GM20431 (cell line): Measurements from ENCODE around the gene OPCML.

Experiments used
- in situ Hi-C: fragments of 300-500 bp; cut with MseI, MboI; formaldehyde crosslinking; loops from one replicate; pipeline ENCODE4 v1.15.0; 2020; ENCODE audit warnings: low sequenced_read_pairs; ENCODE audit not compliant: unreplicated experiment

The OPCML gene

DNA sequence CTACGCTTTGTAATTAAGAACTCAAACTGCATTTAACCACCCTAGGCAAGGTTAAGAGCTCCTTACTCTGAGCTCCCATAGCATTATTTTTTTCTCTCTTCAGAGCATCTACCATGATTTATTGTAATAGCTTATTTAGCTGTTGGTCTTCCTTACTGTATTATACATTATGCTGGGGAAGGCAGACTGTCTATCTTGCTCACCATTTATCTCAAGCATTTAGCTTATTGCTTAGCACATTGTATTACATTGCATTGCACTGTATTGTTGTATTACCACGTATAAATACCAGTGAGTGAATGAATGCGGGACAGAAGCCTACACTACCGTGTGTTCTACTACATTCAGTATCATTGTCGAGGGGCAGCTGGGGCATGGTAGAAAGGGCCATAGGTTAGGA, 324.3 kb downstream of the OPCML start:
- in situ Hi-C loops, result no loop called here

DNA sequence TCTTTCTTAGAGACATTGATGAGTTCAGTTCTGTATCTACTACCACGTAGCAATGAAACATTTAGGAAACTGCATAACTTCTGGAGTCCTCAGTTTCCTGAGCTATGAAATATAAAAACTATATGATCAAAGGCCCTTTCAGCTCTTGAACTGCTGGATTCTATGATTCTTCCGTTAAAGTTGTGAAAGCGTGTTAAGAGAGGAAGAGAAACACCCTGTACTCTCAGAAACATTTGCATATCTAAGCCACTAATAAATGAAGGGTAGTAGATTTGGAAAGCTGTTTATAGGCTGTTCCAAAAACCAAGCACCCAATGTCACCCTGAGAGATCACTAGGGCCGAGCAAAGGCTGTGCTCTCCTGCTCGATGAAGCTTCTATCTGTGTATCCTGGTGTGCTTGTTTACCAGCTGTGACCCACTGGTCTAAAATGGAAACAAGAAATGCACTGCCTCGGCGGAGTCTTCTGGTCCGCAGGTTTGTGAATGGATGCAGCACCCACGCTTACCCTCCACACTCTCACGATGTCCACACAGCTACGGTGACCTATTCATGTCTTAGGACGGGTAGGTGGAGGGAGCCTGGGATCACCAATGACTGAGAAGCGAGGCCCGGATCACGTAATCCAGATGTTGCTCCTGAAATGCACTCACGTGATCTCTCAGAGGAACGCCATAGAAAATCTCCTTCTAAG, 325.8 kb downstream of the OPCML start:
- in situ Hi-C loops, result no loop called here

DNA sequence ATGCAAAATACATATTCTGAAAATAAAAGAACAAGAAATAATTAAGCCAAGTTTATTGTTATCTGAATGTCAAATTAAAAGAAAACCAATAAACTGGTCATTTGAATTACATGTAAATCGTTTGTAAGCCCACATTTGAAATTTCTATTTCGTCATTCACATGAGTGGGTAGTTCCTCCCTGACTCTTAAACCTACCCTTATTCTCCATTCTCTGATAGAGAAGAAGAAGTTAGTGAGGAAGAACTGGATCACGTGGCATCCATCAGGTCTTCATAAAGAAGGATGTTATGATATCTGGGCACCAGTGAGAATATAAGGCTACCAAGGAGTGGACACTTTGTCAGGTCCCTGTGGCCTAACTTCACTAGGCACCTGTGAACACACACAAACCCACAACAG, 328.1 kb downstream of the OPCML start:
- in situ Hi-C loops, result no loop called here

DNA sequence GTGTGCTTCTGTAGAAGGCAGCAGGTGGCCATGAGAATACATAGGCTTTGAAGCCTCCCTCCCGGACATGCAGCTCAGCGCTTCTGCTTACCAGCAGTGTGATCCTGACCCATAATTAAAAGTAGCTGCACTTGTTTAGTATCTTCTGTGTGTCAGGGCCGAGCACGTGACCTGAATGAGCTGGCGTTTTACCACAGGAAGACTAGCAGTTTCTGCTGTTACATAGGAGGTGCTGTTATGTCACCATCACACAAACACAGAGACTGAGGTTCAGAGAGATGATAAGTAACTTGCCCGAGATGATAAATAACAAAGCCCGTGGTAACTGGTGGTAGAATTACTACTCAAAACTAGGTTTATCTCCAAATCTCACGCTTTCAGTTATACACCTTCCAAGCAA, 329.5 kb downstream of the OPCML start:
- in situ Hi-C loops, result no loop called here

DNA sequence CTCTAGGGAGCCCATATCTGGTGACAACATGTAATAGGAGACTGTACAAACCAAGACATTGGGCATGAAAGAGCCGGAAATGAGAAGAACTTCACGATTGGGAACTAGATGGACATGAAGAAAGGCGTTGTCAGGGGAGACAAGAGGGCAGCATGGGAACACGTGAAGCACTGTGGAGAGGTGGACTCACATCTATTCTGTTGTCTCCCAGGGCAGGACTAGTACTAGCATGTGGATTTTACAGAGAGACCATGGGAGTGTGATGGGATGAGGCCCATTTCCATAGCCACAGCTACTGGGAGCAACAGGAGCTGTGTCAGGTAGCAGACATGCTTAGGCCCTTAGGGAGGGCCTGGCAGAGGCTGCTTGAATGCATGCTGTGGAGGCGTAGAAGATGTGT, 333.9 kb downstream of the OPCML start:
- in situ Hi-C loops, result no loop called here

DNA sequence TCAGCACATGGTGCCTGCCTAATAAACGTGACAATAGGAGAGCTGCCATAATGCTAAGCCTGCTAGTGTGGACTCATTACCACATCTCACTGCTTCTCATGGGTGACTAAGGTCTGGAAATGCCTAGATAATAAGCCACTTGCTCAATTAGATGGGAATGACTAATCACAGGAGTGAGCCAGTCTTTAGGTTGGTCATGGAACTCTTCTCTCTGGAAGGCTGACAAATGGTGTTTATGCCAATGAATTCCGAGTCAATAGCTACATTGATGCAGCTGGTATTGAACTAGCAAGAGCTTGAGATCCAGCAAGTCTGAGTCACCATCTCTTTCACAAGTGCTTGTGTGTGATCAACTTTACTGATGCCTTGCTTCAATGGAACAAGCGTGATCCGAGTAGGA, 334.9 kb downstream of the OPCML start:
- in situ Hi-C loops, result no loop called here

DNA sequence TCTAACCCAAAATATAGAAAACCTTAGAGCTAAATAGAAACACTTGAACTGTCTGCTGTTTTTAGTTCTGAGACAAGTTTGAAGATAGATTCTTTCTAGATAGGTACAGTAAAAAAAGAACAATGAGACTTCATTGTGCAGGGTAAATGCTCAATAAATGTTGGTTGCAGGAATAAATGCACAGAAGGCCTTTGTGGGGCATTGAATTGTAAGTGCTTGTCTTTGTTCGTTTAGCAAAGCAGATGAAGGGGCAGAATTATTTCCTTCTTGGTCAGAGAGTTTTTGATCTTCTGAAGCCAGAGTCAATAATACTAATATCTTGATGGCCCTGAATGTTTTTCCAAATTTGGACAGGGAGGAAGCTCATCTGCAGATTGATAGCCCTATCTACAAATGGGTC, 340.4 kb downstream of the OPCML start:
- in situ Hi-C loops, result no loop called here

DNA sequence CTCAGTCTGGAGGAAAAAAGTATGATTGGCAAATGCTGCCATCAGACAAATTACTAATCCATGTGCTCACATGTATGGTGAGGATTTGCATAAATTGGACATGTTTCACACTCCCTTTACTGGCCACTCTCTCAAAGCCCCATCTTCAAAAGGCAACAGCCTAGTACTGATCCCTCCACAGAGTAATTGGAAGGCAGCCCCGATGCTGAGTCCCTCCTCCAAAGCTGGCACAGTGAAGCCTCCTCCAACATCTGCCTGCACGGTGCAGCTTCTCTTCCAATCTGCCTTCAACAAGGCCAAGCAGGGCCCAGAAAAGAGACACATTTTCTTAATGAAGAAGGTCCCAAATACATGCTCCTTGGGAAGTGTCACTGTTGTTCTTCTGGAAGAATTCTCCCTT, 350.6 kb downstream of the OPCML start:
- in situ Hi-C loops, result no loop called here

DNA sequence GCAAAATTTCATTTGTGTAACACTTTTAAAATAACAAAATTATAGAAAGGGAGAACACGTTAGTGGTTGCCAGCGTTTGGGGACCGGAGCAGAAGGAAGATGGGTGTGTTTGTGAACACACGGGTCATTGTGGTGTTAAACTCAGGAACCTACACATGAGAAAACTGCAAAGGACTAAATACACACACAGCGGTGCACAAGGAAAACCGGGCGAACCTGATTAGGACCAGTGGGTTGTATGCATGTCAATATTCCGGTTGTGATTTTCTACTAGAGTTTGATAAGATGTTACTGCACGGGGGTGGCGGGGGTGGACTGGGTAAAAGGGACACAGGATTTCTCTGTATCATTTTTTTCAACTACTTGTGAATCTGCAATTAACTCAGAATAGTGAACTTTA, 351.2 kb downstream of the OPCML start:
- in situ Hi-C loops, result no loop called here

DNA sequence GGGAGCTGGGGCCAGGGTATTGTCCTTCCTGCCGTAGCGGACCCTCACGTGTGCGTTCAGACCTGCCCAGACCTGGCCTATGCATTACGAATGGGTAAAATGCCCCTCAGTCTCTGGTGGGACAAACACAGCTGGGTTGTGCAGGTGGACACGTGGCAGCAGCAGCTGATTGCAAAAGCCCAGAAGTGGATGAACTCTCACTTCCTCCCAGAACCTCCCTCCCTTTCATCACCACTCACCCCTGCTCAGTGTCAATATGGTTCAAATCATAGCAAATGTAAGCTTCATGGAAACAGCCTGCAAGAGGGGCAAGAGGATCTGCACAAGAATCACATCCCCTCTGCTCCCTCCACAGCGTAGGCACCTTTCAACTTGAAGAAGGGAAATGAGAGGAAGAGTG, 352.1 kb downstream of the OPCML start:
- in situ Hi-C loops, result no loop called here

DNA sequence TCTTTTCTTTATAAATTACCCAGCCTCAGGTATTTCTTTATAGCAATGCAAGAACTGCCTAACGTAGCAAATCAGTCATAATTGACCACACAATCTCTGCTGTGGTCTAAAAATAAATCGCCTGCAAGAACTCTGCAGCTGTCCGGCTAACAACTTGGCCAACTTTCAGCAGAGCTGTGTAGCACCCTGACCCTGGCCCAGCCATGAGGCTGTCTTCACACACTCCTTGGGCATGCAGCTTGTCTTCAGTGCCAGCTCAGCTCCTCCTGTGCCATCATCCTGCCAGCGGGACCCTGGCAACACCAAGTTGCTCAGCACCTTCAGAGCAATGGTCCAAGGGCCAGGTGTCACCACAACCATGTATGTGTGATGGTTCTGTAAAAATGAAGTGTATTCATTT, 355.6 kb downstream of the OPCML start:
- in situ Hi-C loops, result no loop called here

DNA sequence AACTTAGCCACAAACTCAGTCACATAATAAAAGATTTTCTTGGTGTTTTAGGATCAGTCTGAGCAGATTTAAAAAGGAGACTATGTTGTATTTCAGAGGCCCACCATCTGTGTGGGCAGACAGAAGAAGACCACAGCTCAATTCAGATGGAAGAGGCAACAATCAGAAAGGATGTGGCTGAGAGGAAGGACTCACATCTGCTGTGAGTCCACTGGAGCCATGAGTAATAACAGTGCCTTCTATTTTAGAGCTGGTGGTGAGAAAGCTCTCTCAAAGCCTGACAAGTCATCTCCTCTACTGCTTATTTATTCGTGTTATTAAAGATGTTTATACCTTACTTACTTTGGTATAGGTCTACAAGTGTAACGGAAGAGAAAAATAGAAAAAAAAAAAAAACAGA, 357.2 kb downstream of the OPCML start:
- in situ Hi-C loops, result no loop called here

DNA sequence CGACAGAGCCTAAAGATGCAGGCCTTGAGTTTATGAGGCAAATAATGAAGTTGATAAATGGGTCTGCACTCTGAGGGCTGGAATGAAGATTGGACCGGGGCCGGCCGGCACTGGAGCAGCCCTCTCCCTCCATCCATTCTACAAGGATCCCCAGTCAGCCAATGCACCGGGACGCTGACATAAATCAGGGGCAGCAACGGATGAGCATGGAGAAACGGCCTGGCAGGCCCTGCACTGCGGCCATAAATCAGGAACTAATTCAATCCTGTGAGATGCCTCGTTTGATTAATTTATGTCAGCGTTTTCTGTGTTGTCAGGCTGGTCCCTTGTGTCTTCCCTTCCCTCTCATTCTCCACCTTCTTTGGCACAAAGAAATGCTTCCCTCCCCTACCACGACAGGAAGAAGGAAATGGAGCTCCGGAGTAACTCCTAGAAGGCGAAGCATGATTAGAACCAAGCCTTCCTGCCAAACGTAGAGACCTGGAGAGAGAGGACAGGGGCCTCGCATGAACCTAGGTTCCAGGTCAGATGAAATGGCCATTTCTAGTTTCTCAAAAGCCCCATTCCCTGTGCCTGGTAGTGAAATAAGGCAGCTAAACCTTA, 358.4 kb downstream of the OPCML start:
- in situ Hi-C loops, result no loop called here

DNA sequence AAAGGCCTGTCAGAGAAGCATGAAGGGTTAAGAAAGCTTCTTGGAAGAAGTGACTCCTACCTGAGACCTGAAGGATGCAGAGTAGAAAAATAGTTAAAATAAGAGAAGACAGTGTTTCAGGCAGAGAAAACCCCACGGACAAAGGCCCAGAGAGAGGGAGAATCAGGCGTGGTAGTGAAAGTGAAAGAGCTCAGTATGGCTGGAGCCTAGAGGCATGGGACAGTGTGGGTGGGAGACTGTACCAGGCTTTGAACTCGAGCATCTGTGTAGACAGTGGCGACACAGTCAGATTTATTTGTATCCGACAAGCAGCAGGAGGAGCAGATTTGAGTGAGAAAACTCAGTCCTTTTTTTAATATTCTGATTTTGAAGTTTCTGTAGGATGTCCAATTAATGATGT, 360.0 kb downstream of the OPCML start:
- in situ Hi-C loops, result no loop called here

DNA sequence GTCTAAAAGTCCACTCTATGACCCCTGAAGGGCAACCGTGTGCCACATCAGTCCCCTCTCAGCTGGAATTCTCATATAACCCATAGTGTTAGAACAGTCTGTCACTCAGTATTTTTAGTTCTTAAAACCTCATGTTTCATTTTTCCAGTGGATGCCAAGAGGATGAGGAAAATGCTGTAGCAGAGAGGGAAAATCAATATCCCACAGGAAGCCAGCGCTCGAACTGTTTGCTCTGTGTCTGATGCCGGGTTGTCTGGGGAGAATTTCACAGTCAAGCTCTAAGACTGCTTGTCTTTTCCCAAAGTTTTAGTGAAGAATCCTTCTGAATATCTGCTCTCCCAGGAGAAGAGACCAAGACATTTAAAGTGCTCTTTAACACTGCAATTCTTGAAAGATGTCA, 360.9 kb downstream of the OPCML start:
- in situ Hi-C loops, result no loop called here

DNA sequence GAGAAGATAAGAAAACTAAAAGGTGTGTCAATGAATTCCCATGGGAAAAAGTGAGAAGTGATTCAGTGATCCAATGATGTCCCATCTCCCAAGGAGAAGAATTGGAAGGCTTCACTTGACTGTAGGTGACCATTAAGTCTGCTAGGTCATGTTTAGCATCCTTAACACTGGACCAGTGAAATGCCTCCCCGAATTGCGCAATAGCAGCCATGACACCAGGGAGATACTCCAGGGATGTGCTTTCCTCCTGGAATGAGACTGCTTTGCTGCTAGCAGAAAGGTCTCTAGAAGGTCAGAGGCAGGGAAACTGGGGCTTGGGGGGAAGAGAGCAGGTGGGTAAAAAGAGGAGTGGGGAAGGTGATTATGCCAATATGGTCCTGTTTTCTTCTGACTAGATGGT, 364.3 kb downstream of the OPCML start:
- in situ Hi-C loops, result no loop called here

DNA sequence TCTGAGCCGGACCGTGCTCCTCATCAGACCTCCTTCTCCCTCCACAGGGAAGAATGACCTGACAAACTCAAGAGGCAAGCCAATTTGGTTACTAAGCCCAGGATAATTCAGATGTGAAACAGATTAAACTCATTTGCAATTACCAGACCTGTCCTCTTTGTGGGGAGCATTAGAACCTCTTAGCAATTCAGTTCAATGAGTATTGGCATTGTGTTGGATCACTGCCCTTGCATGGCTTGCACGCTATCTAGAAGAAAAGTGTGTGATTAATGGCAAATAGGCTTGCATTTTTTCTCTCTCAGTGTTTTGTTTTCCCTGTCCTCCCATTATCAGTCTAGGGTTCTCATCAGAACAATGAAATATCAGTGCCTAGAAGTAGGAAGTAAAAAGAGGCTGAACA, 365.6 kb downstream of the OPCML start:
- in situ Hi-C loops, result no loop called here

DNA sequence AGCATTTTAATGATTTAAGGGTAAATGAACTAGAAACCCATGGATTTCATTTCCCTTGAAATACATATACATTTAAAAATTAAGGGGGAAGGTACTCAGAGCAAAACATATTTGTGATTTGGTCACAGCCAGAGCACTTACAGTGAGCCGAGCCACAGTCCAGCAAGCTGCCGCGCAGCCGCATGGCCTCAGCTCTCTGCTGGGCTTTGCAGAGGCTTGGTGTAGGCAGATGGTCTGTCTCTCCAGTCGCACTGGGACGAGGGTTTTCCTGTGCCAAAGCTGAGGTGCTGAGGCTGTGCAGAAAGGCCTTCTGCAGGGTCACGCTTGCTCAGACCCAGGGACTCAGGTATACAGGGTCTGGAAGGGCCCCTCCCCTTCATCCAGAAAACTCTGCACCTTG, 367.3 kb downstream of the OPCML start:
- in situ Hi-C loops, result no loop called here

DNA sequence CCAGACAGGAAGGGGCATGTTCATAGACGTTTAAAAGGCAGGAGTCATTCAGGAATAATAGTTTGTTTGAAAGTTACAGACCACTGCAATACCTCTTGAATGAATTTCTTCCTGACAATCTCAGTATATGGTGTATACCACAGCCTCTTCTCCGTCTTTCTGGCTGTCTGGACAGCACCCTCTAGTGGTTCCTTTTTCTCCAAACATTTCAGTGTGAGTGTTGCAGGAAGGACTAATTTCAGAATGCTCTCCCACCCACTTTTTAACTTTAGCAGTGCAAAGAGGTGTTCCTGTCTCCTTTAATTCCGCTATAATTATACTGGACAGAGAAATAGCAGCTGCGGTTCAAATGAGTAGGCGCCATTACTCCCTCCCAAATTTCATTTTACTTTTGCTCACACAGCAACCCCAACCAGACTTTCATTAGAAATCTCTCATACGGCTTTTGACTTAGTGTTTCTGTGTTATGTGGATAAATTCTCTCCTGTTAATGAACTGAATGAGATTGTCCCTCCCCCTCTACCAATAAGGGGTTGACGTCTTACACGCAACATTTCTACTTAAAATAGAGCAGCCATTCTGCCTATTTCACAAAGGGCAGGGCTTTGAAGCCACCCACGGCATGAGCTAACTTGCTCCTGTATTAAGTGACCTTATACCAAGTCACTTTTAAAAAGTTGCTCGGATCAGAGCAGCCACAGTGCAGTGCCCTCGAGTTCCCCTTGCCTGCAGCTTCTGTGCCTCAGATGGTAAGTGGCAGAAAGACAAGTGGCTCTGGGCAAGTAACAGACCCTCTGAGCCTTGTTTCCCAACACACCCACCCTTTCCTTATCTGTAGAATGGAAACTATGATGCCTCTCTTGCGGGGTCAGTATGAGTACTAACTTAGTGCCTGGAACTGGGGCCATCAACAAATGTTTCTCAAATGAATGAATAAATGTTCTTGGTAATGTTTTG, 368.6 kb downstream of the OPCML start:
- in situ Hi-C loops, result no loop called here

DNA sequence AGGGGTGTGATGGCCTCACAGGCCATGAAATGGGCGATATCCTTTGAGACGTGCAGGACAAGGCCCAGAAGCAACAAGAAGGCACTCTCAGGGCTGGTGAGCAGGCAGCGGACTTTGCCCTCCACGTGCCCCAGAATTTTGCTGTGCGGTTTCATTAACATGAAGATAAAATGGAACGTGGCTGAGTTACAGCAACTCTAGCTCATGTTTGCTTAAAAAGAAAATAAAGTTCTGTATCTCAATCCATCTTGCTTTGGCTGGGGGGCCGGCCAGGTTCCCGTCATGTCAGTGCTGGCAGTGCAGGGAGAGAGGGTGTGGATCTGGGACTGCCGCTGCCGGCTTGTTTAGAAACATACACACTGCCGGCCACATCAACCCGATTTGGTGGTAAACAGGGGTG, 370.1 kb downstream of the OPCML start:
- in situ Hi-C loops, result no loop called here

DNA sequence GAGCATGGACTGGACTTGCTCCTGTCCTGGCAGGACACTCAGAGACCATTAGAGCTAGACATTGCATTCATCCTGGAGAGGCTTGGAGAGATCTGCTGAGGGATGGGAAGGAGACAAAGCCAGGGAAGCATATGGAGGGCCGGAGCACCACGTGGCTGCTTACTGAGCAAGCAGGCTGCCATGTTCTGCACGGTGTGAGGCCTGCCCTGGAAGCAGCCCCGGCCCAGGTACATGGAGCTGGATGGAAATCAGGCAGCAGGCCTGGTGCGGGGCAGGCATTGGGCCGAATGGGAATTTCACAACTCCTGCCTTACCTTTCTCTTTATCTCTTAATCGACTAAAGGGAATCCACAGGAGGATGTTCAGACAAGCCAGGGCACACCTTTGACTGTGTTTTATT, 371.5 kb downstream of the OPCML start:
- in situ Hi-C loops, result no loop called here
